ENCODE results near the gene RCBTB2.

DNA sequence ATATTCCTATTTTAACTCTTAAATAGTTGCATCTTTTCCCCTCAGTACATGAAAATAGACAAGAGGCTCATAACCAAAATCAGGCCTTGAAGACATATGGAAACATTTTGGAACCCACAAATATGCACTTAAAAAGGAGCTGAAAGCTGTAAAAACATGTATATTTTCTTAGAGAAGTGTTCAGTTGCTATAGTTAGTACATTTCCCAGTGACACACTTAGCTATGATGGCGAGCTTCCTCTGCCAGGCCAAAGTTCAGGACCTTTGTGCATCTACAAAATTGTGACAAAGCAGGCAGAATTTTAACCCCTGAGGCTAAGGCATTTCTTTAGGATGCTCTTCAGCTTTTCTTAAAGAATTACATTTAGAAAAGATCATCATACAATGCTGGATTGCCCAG lies 54.5 kb downstream of the RCBTB2 start:
- TF ChIP-seq, protein P1, sequence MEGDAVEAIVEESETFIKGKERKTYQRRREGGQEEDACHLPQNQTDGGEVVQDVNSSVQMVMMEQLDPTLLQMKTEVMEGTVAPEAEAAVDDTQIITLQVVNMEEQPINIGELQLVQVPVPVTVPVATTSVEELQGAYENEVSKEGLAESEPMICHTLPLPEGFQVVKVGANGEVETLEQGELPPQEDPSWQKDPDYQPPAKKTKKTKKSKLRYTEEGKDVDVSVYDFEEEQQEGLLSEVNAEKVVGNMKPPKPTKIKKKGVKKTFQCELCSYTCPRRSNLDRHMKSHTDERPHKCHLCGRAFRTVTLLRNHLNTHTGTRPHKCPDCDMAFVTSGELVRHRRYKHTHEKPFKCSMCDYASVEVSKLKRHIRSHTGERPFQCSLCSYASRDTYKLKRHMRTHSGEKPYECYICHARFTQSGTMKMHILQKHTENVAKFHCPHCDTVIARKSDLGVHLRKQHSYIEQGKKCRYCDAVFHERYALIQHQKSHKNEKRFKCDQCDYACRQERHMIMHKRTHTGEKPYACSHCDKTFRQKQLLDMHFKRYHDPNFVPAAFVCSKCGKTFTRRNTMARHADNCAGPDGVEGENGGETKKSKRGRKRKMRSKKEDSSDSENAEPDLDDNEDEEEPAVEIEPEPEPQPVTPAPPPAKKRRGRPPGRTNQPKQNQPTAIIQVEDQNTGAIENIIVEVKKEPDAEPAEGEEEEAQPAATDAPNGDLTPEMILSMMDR (IDR thresholded peaks at IDR 0.05 in 4 of 5, conservative IDR thresholded peaks at IDR 0.05 in 1 of 5): no peak
- no peak for TF ChIP-seq POLR2A (IDR thresholded peaks at IDR 0.05)

Data from gastrocnemius medialis (tissue), 4 donors.